Activated T-cell treated with anti-CD3 and anti-CD28 coated beads for 48 hours (primary cell): Measurements from ENCODE around the gene NTNG2.
A peak's percentile ranks its signal among the peaks of the same experiment; 100 is the strongest.
"Not testable (repeated sequence)": the region's sequence is repeated elsewhere in the genome, so short reads cannot be mapped to it uniquely, and the experiment has no call there.

Experiments used
- DNase-seq: peaks from one replicate; pipeline ENCODE4 v3.0.0-alpha.2; 2020; ENCODE audit warnings: low read depth

The NTNG2 gene

GRCh38 chr9:132161743-132162184, at the start of gene NTNG2:
Gene NTNG2, plus strand, starts transcription at chr9:132162058. Its CDS starts 4,774 bp downstream, at chr9:132166832.
- DNase-seq = no peak

DNA sequence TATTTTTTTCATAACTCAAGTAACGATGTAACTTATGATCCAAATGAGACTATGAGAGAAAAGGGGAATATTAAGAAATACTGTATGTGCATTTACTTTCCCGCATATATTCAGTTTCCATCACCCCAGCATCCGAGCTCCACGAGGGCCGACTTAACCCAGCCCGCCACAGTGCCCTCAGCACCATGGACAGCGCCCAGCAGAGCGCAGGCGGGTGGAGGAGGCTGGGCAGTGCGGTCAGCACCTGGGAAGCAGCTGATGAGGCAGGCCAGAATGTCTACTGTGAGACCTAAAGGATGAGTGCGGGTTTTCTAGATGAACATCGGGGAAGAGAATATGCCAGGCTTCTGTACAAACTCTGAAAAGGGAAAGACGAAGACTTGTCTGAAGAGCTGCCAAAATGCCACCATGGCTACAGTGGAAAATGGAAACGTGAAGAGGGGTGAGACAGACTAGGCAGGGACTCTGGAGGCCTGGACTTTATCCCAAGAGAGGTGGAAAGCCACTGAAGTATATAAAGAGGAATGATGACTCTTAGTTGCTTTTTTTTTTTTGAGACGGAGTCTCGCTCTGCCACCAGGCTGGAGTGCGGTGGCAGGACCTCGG, 47.7 kb upstream of the NTNG2 start:
- peak; percentile 25 for DNase-seq

DNA sequence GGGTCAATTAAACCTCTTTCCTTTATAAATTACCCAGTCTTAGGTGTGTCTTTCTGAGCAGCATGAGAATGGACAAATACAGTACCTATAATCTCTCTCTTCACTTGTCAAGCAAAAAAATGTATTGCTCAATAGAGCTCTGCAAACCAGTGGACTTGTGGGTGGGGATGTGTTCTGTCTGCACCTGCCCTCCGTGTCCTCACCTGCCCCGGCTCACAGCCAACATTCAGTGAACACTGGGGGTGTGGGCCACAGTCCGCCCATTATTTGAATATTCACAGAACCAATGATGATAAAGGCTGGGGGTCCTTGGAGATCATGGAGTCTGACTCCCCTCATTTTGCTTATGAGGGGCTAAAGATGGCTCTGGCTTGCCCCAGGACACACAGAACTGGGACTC, 45.3 kb upstream of the NTNG2 start:
- no peak for DNase-seq

- no peak for DNase-seq
These were observed 44.2 kb upstream of the NTNG2 start for GRCh38 chr9:132117694-132118093.

GRCh38 chr9:132121021-132121420, 40.8 kb upstream of the NTNG2 start:
- no peak for DNase-seq

DNA sequence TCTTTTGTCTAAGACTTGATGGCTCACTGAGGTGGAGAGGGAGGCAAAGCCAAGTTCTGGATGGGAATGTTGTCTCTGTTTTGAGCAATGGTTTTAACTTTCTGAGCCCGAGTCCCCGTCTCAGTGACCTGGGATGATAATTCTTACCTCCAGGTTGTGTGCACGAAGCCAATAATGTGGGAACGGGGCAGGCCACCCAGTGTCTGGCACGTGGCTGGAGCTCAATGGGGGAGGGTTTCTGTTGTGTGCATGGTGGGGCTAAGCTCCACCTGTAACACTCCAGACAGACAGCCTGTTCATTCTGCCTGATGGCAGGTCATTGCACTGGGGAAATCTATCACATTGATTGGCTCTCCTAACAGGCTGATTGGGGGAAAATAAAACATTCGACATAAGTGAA, 37.1 kb upstream of the NTNG2 start:
- no peak for DNase-seq

DNA sequence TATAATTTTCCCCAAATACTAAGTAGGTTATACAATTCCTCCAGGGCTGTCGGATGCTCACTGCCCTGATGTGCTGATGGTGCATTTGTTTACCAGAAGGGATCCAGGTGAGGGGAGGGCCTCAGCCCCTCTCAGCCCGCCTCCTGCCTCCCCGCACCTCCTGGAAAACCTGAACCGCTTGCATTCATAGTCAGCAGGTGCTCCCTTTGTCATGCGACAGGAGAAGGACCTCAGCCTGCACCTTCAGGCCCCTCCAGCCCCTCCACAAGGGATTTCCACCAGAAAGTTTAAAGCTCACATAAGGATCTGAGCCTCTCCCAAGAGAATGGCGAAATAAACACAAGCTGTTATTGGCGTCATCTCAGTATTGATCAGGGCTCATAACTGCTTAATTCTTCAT, 36.5 kb upstream of the NTNG2 start:
- DNase-seq = no peak

DNA sequence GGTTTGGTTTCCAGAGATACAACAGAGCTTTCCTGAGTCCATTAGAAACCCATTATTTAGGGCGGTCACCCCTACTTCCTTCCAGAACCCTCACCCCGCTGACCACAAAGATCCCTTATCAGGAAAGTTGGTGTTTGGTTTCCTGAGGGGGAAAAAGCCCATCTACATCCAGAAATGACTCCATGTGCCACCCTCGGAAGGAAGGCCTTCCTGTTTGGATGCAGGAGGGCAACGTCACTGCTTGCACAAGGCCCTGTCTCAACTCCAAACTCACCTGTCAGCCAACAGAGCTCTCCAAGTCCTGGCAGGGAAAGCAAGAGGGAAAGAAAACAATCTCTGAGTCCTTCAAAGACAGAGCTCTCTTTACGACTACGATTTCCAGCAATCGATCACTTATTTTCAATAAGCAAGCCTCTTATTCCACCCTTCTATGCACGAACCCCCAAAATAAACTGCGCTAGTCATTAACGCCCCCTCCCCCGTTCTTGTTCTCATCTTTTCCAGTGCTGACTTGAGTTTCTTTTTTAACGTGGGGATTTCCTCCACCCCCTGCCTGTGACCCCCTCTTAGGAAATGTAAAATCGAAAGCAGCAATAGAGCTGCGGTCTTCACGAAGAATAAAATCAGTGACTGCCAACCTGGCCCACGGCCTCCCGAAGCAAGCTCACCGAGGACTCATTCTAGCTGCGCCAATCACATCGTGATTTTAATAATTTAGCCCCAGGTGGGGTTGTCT, 35.7 kb upstream of the NTNG2 start:
- DNase-seq = peak; percentile 17

DNA sequence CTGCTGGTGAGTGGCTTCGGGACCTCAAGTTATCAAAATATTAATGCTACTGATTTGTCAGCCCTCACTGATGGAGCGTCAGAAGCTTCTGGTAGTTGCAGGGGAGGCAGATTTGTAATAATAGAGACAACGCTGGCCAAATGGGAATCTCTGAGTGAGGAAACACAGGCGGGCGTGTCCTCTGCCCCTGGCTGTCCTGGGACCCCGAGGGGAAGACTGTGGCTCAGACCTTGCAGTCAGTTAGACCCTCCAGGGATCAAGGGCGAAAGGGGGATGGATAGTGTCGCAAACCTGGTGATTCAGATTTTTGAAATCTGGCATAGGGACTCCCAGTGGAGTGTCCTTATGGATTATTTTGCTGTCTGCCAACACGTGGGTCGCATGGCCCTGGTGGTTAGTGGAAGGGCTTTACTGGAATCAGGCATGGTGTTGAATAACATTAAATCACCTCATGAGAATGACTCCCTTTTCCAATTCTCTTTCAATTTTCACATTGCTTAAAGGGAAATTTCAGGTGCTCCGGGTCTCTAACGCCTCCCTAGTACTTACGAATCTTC, 35.1 kb upstream of the NTNG2 start:
- no peak for DNase-seq

GRCh38 chr9:132127888-132128534, 33.8 kb upstream of the NTNG2 start:
- DNase-seq = no peak

DNA sequence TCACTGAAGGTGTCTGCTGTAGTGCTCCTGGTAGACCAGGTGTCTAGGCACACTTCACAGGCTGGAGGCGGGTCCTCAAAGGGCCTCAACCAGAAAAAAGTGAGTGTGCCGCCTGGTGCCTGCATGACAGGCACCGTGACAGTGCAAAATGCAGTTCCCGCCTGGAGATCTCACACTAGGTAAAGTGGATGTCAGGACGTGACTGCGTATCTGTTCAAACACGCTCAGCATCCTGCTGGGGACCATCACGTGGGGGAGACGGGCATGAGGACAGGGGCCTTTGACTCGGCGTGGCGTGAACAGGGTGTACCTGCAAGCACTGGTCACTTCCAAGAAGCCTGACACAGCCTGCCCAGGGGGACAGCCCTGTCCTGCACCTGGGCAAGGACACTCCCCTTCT, 32.3 kb upstream of the NTNG2 start:
- DNase-seq = no peak

DNA sequence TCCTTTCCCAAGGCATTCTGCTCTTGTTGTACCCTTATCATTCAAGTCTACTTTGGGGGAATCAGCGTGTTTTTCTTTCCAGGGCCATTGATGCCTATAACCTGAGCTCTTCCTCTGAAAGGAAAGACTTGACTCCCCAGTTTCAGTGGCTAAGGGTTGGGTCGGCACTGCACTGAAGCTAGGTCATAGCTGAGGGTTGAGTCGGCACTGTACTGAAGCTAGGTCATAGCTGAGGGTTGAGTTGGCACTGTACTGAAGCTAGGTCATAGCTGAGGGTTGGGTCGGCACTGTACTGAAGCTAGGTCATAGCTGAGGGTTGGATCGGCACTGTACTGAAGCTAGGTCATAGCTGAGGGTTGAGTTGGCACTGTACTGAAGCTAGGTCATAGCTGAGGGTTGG, 27.8 kb upstream of the NTNG2 start:
- DNase-seq = not testable (repeated sequence)

- DNase-seq = no peak
These were observed 26.4 kb upstream of the NTNG2 start for GRCh38 chr9:132135456-132135855.

- DNase-seq = no peak
These were observed 25.6 kb upstream of the NTNG2 start for GRCh38 chr9:132136151-132136780.

DNA sequence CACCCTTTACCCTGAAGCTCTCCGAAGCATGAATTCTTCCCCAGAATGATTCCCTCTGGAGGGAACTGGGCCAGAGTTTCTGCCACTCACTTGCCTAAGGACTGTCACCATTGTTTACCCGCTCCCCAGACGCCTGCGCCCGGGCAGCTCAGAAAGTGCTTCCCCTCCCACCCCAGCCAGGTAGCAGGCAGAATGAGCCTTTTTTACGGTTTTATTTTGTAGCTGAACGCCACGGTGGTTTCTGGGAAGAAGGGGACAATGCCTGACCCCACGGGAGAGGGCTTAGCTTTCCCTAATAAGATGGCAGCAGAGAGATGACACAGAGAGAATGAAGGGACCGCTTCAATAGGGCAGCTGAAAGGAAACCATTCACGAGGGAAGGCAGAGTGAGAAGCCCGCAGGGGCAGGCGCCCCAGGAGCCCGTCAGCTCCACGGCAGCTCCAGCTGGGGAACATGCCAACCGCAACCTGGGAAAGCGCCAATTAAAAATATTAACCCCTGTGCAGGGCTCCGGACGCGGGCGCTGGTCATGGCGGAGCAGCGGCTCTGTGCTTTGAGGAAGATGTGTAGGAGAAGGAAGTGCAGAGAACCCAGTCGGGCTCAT, 20.4 kb upstream of the NTNG2 start:
- no peak for DNase-seq

DNA sequence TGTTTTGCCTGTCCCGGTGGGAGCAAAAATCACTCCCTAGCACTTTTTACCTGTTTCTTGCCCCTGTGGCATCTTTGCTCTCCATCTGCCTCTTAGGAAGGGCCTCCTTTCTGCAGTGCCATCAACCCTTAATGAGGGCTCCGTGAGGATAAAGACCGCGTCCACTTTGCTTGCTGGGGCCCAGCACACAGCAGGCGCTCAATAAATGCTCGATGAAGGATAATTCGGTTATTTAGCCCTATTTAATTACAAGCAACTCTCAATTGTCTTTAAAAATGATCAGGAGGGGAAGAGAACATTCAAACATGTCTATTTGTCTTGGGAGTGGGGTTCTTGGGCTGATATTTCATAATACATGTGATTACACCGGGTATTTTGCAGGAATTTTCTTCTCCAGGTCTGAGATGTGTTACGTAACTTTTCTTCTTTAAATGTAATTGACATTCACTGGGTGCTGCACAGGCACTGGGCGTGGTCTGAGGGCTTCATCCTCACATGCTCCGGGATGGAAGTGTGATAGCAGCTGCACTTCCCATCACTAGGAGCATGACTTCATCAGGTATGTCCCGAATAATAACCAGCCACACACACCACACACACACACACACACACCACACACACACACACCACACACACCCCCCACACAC, 19.8 kb upstream of the NTNG2 start:
- no peak for DNase-seq

GRCh38 chr9:132142924-132143323, 18.9 kb upstream of the NTNG2 start:
- DNase-seq = no peak

GRCh38 chr9:132143359-132143758, 18.5 kb upstream of the NTNG2 start:
- no peak for DNase-seq

DNA sequence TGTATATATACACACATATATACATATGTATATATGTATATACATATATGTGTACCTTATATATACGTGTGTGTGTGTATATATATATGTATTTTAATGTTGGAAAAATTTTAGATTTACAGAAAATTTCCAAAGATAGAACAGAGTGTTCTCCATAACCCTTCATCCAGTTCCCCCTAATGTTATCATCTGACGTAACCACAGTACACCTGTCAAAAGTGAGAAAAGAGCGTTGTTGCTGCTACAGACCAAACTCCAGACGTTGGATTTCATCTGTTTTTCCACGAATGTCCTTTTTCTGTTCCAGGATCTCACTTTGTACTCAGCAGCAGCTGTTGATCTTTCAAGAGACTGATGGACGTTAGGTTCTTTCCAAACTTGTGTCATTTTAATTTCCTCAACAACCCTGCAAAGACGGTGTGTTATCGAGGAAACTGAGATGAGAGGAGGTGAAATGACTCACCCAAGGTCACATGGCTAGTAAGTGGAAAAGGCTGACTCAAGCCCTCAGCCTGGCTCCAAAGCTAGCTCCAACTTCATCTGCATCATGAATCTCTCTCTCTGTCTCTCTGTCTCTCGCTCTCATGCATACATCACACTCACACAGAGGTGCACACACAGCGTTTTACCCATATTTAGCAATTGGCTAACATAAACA, 17.0 kb upstream of the NTNG2 start:
- DNase-seq = no peak

DNA sequence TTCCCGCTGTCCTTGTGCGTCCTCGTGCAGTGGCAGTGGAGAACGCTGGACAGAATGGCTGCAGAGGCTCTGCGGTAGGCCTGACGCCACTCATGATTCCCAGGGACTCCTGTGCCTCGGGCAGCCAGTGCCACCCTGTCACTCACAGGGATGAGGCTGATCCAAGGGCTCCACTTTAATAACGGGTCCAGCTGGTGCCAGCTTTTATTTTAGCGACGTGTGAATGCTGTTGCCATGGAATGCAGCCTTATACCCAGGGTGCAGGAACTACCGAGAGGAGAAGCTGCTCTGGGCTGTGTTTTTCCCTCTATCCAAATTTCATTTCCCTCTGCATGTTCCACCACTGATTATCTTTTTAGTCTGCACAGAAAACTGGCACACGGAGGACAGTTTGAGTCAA, 15.8 kb upstream of the NTNG2 start:
- DNase-seq = no peak

DNA sequence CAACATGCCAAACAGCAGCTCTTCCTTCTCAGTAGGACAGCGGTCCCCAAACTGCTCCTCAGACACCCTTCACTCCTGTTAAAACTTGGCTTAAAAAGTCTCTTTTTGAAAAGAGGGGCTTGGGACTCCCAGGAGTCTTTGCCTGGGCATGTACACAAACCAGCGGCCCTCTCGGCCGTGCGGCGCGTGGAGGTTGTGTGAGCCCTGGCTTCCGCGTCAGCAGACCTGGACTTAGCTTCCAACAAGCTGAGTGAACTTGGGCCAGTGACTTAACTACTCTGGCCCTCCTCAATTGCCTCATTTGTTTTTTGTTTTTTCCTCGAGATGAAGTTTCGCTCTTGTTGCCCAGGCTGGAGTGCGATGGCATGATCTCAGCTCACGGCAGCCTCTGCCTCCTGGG, 15.3 kb upstream of the NTNG2 start:
- DNase-seq = no peak
